GM12873 (cell line): ENCODE results near the gene CCDC78.
A peak's percentile ranks its signal among the peaks of the same experiment; 100 is the strongest.

Experiments
- CTCF ChIP-seq: IDR thresholded peaks from 2 replicates; pipeline ENCODE4 v1.5.1; 2012; ENCODE audit warnings: low read depth, mild to moderate bottlenecking, moderate library complexity, low read length, control low read depth; ENCODE audit not compliant: insufficient read depth; ENCODE audit errors: missing control alignments

Gene CCDC78

GRCh38 chr16:718389-718788 lies 7.9 kb downstream of the CCDC78 start:
- TF ChIP-seq CTCF: no peak

GRCh38 chr16:717450-718245 lies 8.6 kb downstream of the CCDC78 start:
- TF ChIP-seq CTCF: no peak

- no peak for TF ChIP-seq CTCF
These were observed 9.4 kb downstream of the CCDC78 start for GRCh38 chr16:716768-717325.

GRCh38 chr16:716200-716568 lies 10.1 kb downstream of the CCDC78 start:
- no peak for TF ChIP-seq CTCF

GRCh38 chr16:715477-716199 lies 10.6 kb downstream of the CCDC78 start:
- TF ChIP-seq CTCF: peak; percentile 13

- TF ChIP-seq CTCF: no peak
These were observed 11.4 kb downstream of the CCDC78 start, which contains the start of gene METRN for GRCh38 chr16:714558-715476. Gene METRN (plus strand): TSS chr16:715118. CDS start chr16:715290, 172 bp downstream.
